ENCODE results near the gene TNNI2.

Gene TNNI2

GRCh38 chr11:1819074-1819473 lies 19.7 kb upstream of the TNNI2 start:
- no peak overlapping the region for H3K4me3 ChIP-seq (ENCODE audit: insufficient read depth, low read depth, low read length, poor library complexity, severe bottlenecking)
- H3K4me1 ChIP-seq (ENCODE audit: control insufficient read depth, insufficient read depth, low read length, poor library complexity, severe bottlenecking), result no peaks in the 10 kb centered on the region

GRCh38 chr11:1820463-1821325 lies 18.1 kb upstream of the TNNI2 start:
- no peaks in the 10 kb centered on the region for H3K4me1 ChIP-seq (ENCODE audit: control insufficient read depth, insufficient read depth, low read length, poor library complexity, severe bottlenecking)
- no peaks in the 10 kb centered on the region for H3K27me3 ChIP-seq (replicated peaks; ENCODE audit: control insufficient read depth, insufficient read depth, low read length, poor library complexity, severe bottlenecking)
- H3K9me3 ChIP-seq (ENCODE audit: control insufficient read depth, low read length), result no peaks in the 10 kb centered on the region
- H3K36me3 ChIP-seq (ENCODE audit: control insufficient read depth, insufficient read depth, low read length), result no peaks in the 10 kb centered on the region
- H3K27ac ChIP-seq (ENCODE audit: insufficient read depth, low read length, poor library complexity, severe bottlenecking), result no peak overlapping the region
- no peak for DNase-seq
- H3K4me3 ChIP-seq (ENCODE audit: insufficient read depth, low read depth, low read length, poor library complexity, severe bottlenecking), result no peak overlapping the region

More at GRCh38 chr11:1819074-1819473, 19.7 kb upstream of the TNNI2 start:
- no peaks in the 10 kb centered on the region for H3K36me3 ChIP-seq (ENCODE audit: control insufficient read depth, insufficient read depth, low read length)
- DNase-seq, result no peak
- no peak overlapping the region for H3K27ac ChIP-seq (ENCODE audit: insufficient read depth, low read length, poor library complexity, severe bottlenecking)
- no peaks in the 10 kb centered on the region for H3K27me3 ChIP-seq (replicated peaks; ENCODE audit: control insufficient read depth, insufficient read depth, low read length, poor library complexity, severe bottlenecking)
- H3K9me3 ChIP-seq (ENCODE audit: control insufficient read depth, low read length), result no peaks in the 10 kb centered on the region

- H3K9me3 ChIP-seq (ENCODE audit: control insufficient read depth, low read length), result no peaks in the 10 kb centered on the region
- H3K4me1 ChIP-seq (ENCODE audit: control insufficient read depth, insufficient read depth, low read length, poor library complexity, severe bottlenecking), result no peaks in the 10 kb centered on the region
- no peaks in the 10 kb centered on the region for H3K27me3 ChIP-seq (replicated peaks; ENCODE audit: control insufficient read depth, insufficient read depth, low read length, poor library complexity, severe bottlenecking)
- H3K27ac ChIP-seq (ENCODE audit: insufficient read depth, low read length, poor library complexity, severe bottlenecking), result no peak overlapping the region
- H3K36me3 ChIP-seq (ENCODE audit: control insufficient read depth, insufficient read depth, low read length), result no peaks in the 10 kb centered on the region
- no peak overlapping the region for H3K4me3 ChIP-seq (ENCODE audit: insufficient read depth, low read depth, low read length, poor library complexity, severe bottlenecking)
- no peak for DNase-seq
Observed at GRCh38 chr11:1821562-1821961, 17.2 kb upstream of the TNNI2 start.

GRCh38 chr11:1822648-1823375 lies 16.0 kb upstream of the TNNI2 start:
- H3K36me3 ChIP-seq (ENCODE audit: control insufficient read depth, insufficient read depth, low read length), result no peaks in the 10 kb centered on the region
- DNase-seq, result no peak
- no peak overlapping the region for H3K4me3 ChIP-seq (ENCODE audit: insufficient read depth, low read depth, low read length, poor library complexity, severe bottlenecking)
- H3K4me1 ChIP-seq (ENCODE audit: control insufficient read depth, insufficient read depth, low read length, poor library complexity, severe bottlenecking), result no peaks in the 10 kb centered on the region
- H3K9me3 ChIP-seq (ENCODE audit: control insufficient read depth, low read length), result no peaks in the 10 kb centered on the region
- H3K27ac ChIP-seq (ENCODE audit: insufficient read depth, low read length, poor library complexity, severe bottlenecking), result no peak overlapping the region
- H3K27me3 ChIP-seq (replicated peaks; ENCODE audit: control insufficient read depth, insufficient read depth, low read length, poor library complexity, severe bottlenecking), result no peaks in the 10 kb centered on the region

GRCh38 chr11:1823376-1824220 lies 15.2 kb upstream of the TNNI2 start:
- Histone ChIP-seq H3K27me3 (replicated peaks; ENCODE audit: control insufficient read depth, insufficient read depth, low read length, poor library complexity, severe bottlenecking) (no peaks in the 10 kb centered on the region), H3K27ac (ENCODE audit: insufficient read depth, low read length, poor library complexity, severe bottlenecking) (no peak overlapping the region), H3K36me3 (ENCODE audit: control insufficient read depth, insufficient read depth, low read length) (no peaks in the 10 kb centered on the region), H3K4me1 (ENCODE audit: control insufficient read depth, insufficient read depth, low read length, poor library complexity, severe bottlenecking) (no peaks in the 10 kb centered on the region), H3K9me3 (ENCODE audit: control insufficient read depth, low read length) (no peaks in the 10 kb centered on the region), H3K4me3 (ENCODE audit: insufficient read depth, low read depth, low read length, poor library complexity, severe bottlenecking) (no peak overlapping the region)
- no peak for DNase-seq

GRCh38 chr11:1824221-1825038 lies 14.4 kb upstream of the TNNI2 start:
- no peak for DNase-seq
- Histone ChIP-seq H3K4me1 (ENCODE audit: control insufficient read depth, insufficient read depth, low read length, poor library complexity, severe bottlenecking) (no peaks in the 10 kb centered on the region), H3K4me3 (ENCODE audit: insufficient read depth, low read depth, low read length, poor library complexity, severe bottlenecking) (no peak overlapping the region), H3K9me3 (ENCODE audit: control insufficient read depth, low read length) (no peaks in the 10 kb centered on the region), H3K27ac (ENCODE audit: insufficient read depth, low read length, poor library complexity, severe bottlenecking) (no peak overlapping the region), H3K36me3 (ENCODE audit: control insufficient read depth, insufficient read depth, low read length) (no peaks in the 10 kb centered on the region), H3K27me3 (replicated peaks; ENCODE audit: control insufficient read depth, insufficient read depth, low read length, poor library complexity, severe bottlenecking) (no peaks in the 10 kb centered on the region)

- H3K4me3 ChIP-seq (ENCODE audit: insufficient read depth, low read depth, low read length, poor library complexity, severe bottlenecking), result no peak overlapping the region
- no peaks in the 10 kb centered on the region for H3K9me3 ChIP-seq (ENCODE audit: control insufficient read depth, low read length)
- H3K27me3 ChIP-seq (replicated peaks; ENCODE audit: control insufficient read depth, insufficient read depth, low read length, poor library complexity, severe bottlenecking), result no peaks in the 10 kb centered on the region
- no peak overlapping the region for H3K27ac ChIP-seq (ENCODE audit: insufficient read depth, low read length, poor library complexity, severe bottlenecking)
- no peak for DNase-seq
- no peaks in the 10 kb centered on the region for H3K4me1 ChIP-seq (ENCODE audit: control insufficient read depth, insufficient read depth, low read length, poor library complexity, severe bottlenecking)
- no peaks in the 10 kb centered on the region for H3K36me3 ChIP-seq (ENCODE audit: control insufficient read depth, insufficient read depth, low read length)
Observed at GRCh38 chr11:1825039-1825740, 13.6 kb upstream of the TNNI2 start.

GRCh38 chr11:1825785-1826451 lies 12.9 kb upstream of the TNNI2 start:
- H3K4me1 ChIP-seq (ENCODE audit: control insufficient read depth, insufficient read depth, low read length, poor library complexity, severe bottlenecking), result no peaks in the 10 kb centered on the region
- H3K36me3 ChIP-seq (ENCODE audit: control insufficient read depth, insufficient read depth, low read length), result no peaks in the 10 kb centered on the region
- no peak for DNase-seq
- no peak overlapping the region for H3K27ac ChIP-seq (ENCODE audit: insufficient read depth, low read length, poor library complexity, severe bottlenecking)
- no peaks in the 10 kb centered on the region for H3K9me3 ChIP-seq (ENCODE audit: control insufficient read depth, low read length)
- H3K27me3 ChIP-seq (replicated peaks; ENCODE audit: control insufficient read depth, insufficient read depth, low read length, poor library complexity, severe bottlenecking), result no peaks in the 10 kb centered on the region
- no peak overlapping the region for H3K4me3 ChIP-seq (ENCODE audit: insufficient read depth, low read depth, low read length, poor library complexity, severe bottlenecking)
